ENCODE data around the gene ELL.

DNA sequence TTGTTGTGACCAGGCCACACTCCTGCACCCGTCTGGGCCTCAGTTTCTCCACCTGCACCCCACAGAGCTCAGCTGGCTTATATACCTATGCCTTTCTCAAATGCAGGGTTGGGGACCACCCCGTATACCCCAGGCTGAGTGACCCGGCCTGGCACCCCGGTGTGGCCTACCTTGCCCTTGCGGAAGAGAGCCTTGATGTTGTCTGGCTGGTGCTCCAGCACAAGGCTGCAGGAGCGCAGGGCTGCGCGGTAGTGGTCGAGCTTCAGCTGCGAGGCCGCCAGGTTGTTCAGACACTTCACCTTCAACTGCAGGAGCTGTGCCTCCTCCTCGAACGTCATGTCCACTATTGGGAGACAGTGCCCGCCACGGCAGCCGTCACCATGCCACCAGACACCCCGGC lies 15.6 kb upstream of the ELL start:
- TF ChIP-seq REST (IDR thresholded peaks at IDR 0.05; ENCODE audit: low read depth) = no peak
- TF ChIP-seq RAD21 (IDR thresholded peaks at IDR 0.05; ENCODE audit: low read depth) = no peak
- TF ChIP-seq EGR1 (IDR thresholded peaks at IDR 0.05) = no peak
- no peak for TF ChIP-seq YY1 (IDR thresholded peaks at IDR 0.05; ENCODE audit: low read depth)
- TF ChIP-seq, protein P1, sequence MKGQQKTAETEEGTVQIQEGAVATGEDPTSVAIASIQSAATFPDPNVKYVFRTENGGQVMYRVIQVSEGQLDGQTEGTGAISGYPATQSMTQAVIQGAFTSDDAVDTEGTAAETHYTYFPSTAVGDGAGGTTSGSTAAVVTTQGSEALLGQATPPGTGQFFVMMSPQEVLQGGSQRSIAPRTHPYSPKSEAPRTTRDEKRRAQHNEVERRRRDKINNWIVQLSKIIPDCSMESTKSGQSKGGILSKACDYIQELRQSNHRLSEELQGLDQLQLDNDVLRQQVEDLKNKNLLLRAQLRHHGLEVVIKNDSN (IDR thresholded peaks at IDR 0.05) = no peak
- TF ChIP-seq EP300 (IDR thresholded peaks at IDR 0.05; ENCODE audit: borderline replicate concordance) = no peak

Measured in Ishikawa (cell line).